Gastrocnemius medialis (tissue), 4 donors: ENCODE measurements around the gene KCNS1. TPM values are rescaled to one million over a fixed set of nuclear protein-coding genes. Genes with fewer than 3 reads are reported as not detected.

Experiments used
- ATAC-seq, 2 donors: fragments of 150-250 bp; one replicate each; pipeline ENCODE4 v1.9.1; 2016
- DNase-seq, 2 donors: peaks; one replicate each; pipeline ENCODE4 v3.0.0-alpha.2; 2019
- H3K27ac ChIP-seq, 4 donors: fragments of 200-600 bp; sonication (generic); 1 replicate in 1 of 4; 2 replicates in 3 of 4; pipeline ENCODE4 v1.5.1; 2016 to 2018; ENCODE audit warnings: mild to moderate bottlenecking in 2 of 4, moderate library complexity in 1 of 4
- H3K27me3 ChIP-seq, 3 donors: fragments of 200-600 bp; sonication (generic) in 2 of 3; 1 replicate in 1 of 3; 2 replicates in 2 of 3; pipeline versions ENCODE4 v1.5.1 to v1.6.0; 2016 to 2019; ENCODE audit warnings: mild to moderate bottlenecking in 1 of 3, moderate library complexity in 1 of 3
- H3K36me3 ChIP-seq, 2 donors: fragments of 200-600 bp; sonication (generic) in 1 of 2; one replicate each; pipeline ENCODE4 v1.5.1; 2017 to 2018
- H3K4me1 ChIP-seq, 2 donors: fragments of 200-600 bp; sonication (generic) in 1 of 2; one replicate each; pipeline ENCODE4 v1.5.1; 2016 to 2017; ENCODE audit warnings: mild to moderate bottlenecking in 2 of 2
- H3K4me3 ChIP-seq, 4 donors: fragments of 200-600 bp; sonication (generic) in 3 of 4; 1 replicate in 1 of 4; 2 replicates in 3 of 4; pipeline ENCODE4 v1.5.1; 2016 to 2019; ENCODE audit warnings: mild to moderate bottlenecking in 2 of 4
- H3K9me3 ChIP-seq, 3 donors: fragments of 200-600 bp; sonication (generic) in 2 of 3; 1 replicate in 1 of 3; 2 replicates in 2 of 3; pipeline ENCODE4 v1.5.1; 2016 to 2019
- in situ Hi-C, 4 donors: fragments of 200-750 bp; cut with MboI; loops; one replicate each; pipeline versions ENCODE4 v1.15.0 to v1.8.0; 2017; ENCODE audit warnings: low sequenced_read_pairs in 4 of 4
- intact Hi-C: fragments of 100-400 bp; cut with DNase I; formaldehyde crosslinking; loops from one replicate; pipeline ENCODE4 v1.15.1; 2023; ENCODE audit warnings: low total_unique reads
- total RNA-seq, 4 donors: library from RNA; depleted of rRNA; stranded (reverse); fragments of >200 nt; gene quantifications; one replicate each; pipeline versions ENCODE4 v1.1.0 to v1.2.3, GENCODE V29; 2016
- TF ChIP-seq, protein P1 (sequence below), 5 experiments: fragments of 450-650 bp in 3 of 5; fragments of 200-600 bp in 2 of 5; sonication (generic) in 2 of 5; IDR thresholded peaks in 4 of 5; conservative IDR thresholded peaks in 1 of 5; 1 replicate in 4 of 5; 2 replicates in 1 of 5; pipeline ENCODE4 v1.5.1; 2016 to 2019; ENCODE audit warnings: antibody characterized with exemption in 5 of 5, mild to moderate bottlenecking in 3 of 5, moderate library complexity in 3 of 5

Gene KCNS1
- total RNA-seq, 4 donors from 2014 or later = not detected

DNA sequence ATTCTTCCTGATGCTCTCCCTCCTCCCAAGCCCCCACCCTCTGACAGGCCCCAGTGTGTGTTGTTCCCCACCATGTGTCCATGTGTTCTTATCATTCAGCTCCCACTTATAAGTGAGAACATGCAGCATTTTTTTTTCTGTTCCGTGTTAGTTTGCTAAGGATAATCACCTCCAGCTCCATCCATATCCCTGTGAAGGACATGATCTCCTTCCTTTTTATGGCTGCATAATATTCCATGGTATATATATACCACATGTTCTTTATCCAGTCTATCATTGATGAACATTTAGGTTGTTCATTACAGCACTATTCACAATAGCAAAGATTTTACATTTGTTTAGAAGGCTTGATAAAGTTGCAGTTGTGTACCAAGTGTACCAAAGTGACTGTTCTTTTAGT is 57.9 kb downstream of the KCNS1 start:
- no peak overlapping the region for H3K4me3 ChIP-seq
- TF ChIP-seq, protein P1, sequence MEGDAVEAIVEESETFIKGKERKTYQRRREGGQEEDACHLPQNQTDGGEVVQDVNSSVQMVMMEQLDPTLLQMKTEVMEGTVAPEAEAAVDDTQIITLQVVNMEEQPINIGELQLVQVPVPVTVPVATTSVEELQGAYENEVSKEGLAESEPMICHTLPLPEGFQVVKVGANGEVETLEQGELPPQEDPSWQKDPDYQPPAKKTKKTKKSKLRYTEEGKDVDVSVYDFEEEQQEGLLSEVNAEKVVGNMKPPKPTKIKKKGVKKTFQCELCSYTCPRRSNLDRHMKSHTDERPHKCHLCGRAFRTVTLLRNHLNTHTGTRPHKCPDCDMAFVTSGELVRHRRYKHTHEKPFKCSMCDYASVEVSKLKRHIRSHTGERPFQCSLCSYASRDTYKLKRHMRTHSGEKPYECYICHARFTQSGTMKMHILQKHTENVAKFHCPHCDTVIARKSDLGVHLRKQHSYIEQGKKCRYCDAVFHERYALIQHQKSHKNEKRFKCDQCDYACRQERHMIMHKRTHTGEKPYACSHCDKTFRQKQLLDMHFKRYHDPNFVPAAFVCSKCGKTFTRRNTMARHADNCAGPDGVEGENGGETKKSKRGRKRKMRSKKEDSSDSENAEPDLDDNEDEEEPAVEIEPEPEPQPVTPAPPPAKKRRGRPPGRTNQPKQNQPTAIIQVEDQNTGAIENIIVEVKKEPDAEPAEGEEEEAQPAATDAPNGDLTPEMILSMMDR (IDR thresholded peaks at IDR 0.05 in 4 of 5, conservative IDR thresholded peaks at IDR 0.05 in 1 of 5) = no peak
- no peaks in the 10 kb centered on the region for H3K36me3 ChIP-seq
- H3K4me1 ChIP-seq = peaks cover 4 to 6% of the 10 kb centered on the region in 2 donors
- in situ Hi-C loops = loop anchor here (10.0 to 25.0 kb wide), 4 partner anchors 52 to 394 kb away; partner anchors contain the start of genes MATN4 (in 1 of the 4) and RBPJL (in 1 of the 4)
- H3K9me3 ChIP-seq = no peaks in the 10 kb centered on the region
- DNase-seq = no peak
- no peak overlapping the region for H3K27ac ChIP-seq
- no peaks in the 10 kb centered on the region for H3K27me3 ChIP-seq
- no peak for ATAC-seq
- intact Hi-C loops = loop anchor here (5.0 kb wide), 2 partner anchors 249 to 269 kb away; no protein-coding TSS in a partner anchor

Other genes starting within 250 kb of the KCNS1 start
- gene YWHAB, start 215.4 kb downstream of the KCNS1 start, total RNA-seq = 10 to 100 TPM; 73.2 to 77.9 (median 75.2) TPM
- gene PABPC1L, start 191.1 kb downstream of the KCNS1 start, total RNA-seq = 1 to 10 TPM in 1 of 4 donors, under 1 TPM in 3; 0.22 to 3.8 (median 0.54) TPM
- 10 to 100 TPM in 3 of 4 donors, 1 to 10 TPM in 1; 9.8 to 19.2 (median 17.0) TPM for gene TOMM34, start 140.7 kb downstream of the KCNS1 start, total RNA-seq
- 1 to 10 TPM; 4.5 to 6.4 (median 5.5) TPM for gene STK4, start 134.6 kb downstream of the KCNS1 start, total RNA-seq
- not detected for gene WFDC5, start 14.0 kb upstream of the KCNS1 start, total RNA-seq
- gene WFDC12, start 23.3 kb upstream of the KCNS1 start, total RNA-seq = not detected
- gene PI3, start 73.8 kb upstream of the KCNS1 start, total RNA-seq = 1 to 10 TPM in 1 of 4 donors, not detected in 3; 1.4 TPM
- not detected for gene SEMG1, start 105.9 kb upstream of the KCNS1 start, total RNA-seq
- gene SEMG2, start 120.2 kb upstream of the KCNS1 start, total RNA-seq = not detected
- gene SLPI, start 153.4 kb upstream of the KCNS1 start, total RNA-seq = 1,000 to 10,000 TPM in 1 of 4 donors, 100 to 1,000 TPM in 3; 194 to 1,792 (median 504) TPM
- not detected for gene RBPJL, start 205.7 kb upstream of the KCNS1 start, total RNA-seq
- gene MATN4, start 207.2 kb upstream of the KCNS1 start, total RNA-seq = not detected
- gene SDC4, start 247.3 kb upstream of the KCNS1 start, total RNA-seq = 100 to 1,000 TPM in 2 of 4 donors, 10 to 100 TPM in 2; 50.4 to 168 (median 97.8) TPM